ENCODE measurements around the gene SCN1A.

The SCN1A gene

GRCh38 chr2:165957030-165957675 is 170.7 kb downstream of the SCN1A start:
- no peaks in the 10 kb centered on the region for H3K27me3 Mint-ChIP-seq (ENCODE audit: low read depth, poor library complexity)
- H3K36me3 Mint-ChIP-seq (ENCODE audit: low read depth), result no peaks in the 10 kb centered on the region
- H3K27ac Mint-ChIP-seq, result no peak overlapping the region
- TF ChIP-seq, protein P1, sequence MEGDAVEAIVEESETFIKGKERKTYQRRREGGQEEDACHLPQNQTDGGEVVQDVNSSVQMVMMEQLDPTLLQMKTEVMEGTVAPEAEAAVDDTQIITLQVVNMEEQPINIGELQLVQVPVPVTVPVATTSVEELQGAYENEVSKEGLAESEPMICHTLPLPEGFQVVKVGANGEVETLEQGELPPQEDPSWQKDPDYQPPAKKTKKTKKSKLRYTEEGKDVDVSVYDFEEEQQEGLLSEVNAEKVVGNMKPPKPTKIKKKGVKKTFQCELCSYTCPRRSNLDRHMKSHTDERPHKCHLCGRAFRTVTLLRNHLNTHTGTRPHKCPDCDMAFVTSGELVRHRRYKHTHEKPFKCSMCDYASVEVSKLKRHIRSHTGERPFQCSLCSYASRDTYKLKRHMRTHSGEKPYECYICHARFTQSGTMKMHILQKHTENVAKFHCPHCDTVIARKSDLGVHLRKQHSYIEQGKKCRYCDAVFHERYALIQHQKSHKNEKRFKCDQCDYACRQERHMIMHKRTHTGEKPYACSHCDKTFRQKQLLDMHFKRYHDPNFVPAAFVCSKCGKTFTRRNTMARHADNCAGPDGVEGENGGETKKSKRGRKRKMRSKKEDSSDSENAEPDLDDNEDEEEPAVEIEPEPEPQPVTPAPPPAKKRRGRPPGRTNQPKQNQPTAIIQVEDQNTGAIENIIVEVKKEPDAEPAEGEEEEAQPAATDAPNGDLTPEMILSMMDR (IDR thresholded peaks at IDR 0.05), result no peak
- no peak overlapping the region for H3K4me3 Mint-ChIP-seq
- peaks cover 9% of the 10 kb centered on the region for H3K9me3 Mint-ChIP-seq
- H3K4me1 Mint-ChIP-seq, result peaks cover 13% of the 10 kb centered on the region
- DNase-seq, result no peak

GRCh38 chr2:165953655-165954606 is 173.9 kb downstream of the SCN1A start, which contains the start of gene TTC21B:
TTC21B (minus strand) TSS chr2:165953776; CDS start chr2:165953705, 71 bp downstream.
- H3K27me3 Mint-ChIP-seq (ENCODE audit: low read depth, poor library complexity), result no peaks in the 10 kb centered on the region
- peaks cover 4% of the 10 kb centered on the region for H3K36me3 Mint-ChIP-seq (ENCODE audit: low read depth)
- peaks cover 13% of the 10 kb centered on the region for H3K4me1 Mint-ChIP-seq
- TF ChIP-seq, protein P1 (IDR thresholded peaks at IDR 0.05), result peak; percentile 82
- peak; percentile 97 for DNase-seq
- no peak within 1 kb of the TSS for H3K4me3 Mint-ChIP-seq
- H3K9me3 Mint-ChIP-seq, result peaks cover 9% of the 10 kb centered on the region
- H3K27ac Mint-ChIP-seq, result no peak within 1 kb of the TSS

DNA sequence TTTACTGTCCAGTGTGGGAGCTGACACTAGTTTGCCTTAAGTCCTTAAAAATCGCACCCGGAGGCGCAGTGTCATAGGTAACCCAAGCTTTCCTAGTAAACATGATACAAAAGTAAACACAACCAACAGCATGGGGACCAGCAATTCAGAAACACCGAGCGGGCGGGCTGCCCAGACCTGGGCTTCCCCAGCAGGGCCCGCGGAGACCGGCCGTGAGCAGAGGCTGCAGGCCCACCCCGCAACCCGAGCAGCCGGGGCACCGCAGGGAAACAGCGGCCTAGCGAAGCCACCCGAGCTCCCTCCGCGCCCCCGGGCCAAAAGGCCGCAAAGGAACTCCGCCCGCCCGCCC is 174.5 kb downstream of the SCN1A start:
- Mint-ChIP-seq H3K27ac (no peak overlapping the region), H3K36me3 (ENCODE audit: low read depth) (peaks cover 10% of the 10 kb centered on the region), H3K4me3 (no peak overlapping the region), H3K27me3 (ENCODE audit: low read depth, poor library complexity) (no peaks in the 10 kb centered on the region), H3K9me3 (peaks cover 9% of the 10 kb centered on the region), H3K4me1 (peaks cover 13% of the 10 kb centered on the region)
- no peak for DNase-seq
- TF ChIP-seq, protein P1 (IDR thresholded peaks at IDR 0.05), result no peak

- H3K27me3 Mint-ChIP-seq (ENCODE audit: low read depth, poor library complexity), result no peaks in the 10 kb centered on the region
- peaks cover 9% of the 10 kb centered on the region for H3K9me3 Mint-ChIP-seq
- no peak for DNase-seq
- no peak overlapping the region for H3K27ac Mint-ChIP-seq
- TF ChIP-seq, protein P1 (IDR thresholded peaks at IDR 0.05), result no peak
- peaks cover 17% of the 10 kb centered on the region for H3K4me1 Mint-ChIP-seq
- peaks cover 15% of the 10 kb centered on the region for H3K36me3 Mint-ChIP-seq (ENCODE audit: low read depth)
- H3K4me3 Mint-ChIP-seq, result no peak overlapping the region
These were observed 175.0 kb downstream of the SCN1A start for GRCh38 chr2:165952741-165953211.

GRCh38 chr2:165952085-165952484 is 175.7 kb downstream of the SCN1A start:
- Mint-ChIP-seq H3K4me1 (peaks cover 24% of the 10 kb centered on the region), H3K27me3 (ENCODE audit: low read depth, poor library complexity) (no peaks in the 10 kb centered on the region), H3K4me3 (no peak overlapping the region)

More at GRCh38 chr2:165952085-165952484, 175.7 kb downstream of the SCN1A start:
- peaks cover 9% of the 10 kb centered on the region for H3K9me3 Mint-ChIP-seq
- H3K36me3 Mint-ChIP-seq (ENCODE audit: low read depth), result peaks cover 22% of the 10 kb centered on the region
- TF ChIP-seq, protein P1 (IDR thresholded peaks at IDR 0.05), result no peak
- no peak for DNase-seq
- no peak overlapping the region for H3K27ac Mint-ChIP-seq

Data from nephron progenitor cell (in vitro differentiated cells).